Thyroid gland (tissue), 4 donors: ENCODE measurements around the gene HELZ. TPM values are rescaled to one million over a fixed set of nuclear protein-coding genes. Genes with fewer than 3 reads are reported as not detected.

Experiments
- DNase-seq, 2 donors: peaks; one replicate each; pipeline ENCODE4 v3.0.0-alpha.2; 2019
- H3K27ac ChIP-seq, 3 donors: fragments of 200-600 bp; sonication (generic); 1 replicate in 2 of 3; 2 replicates in 1 of 3; pipeline ENCODE4 v1.5.1; 2016 to 2019; ENCODE audit warnings: mild to moderate bottlenecking in 1 of 3, moderate library complexity in 1 of 3
- H3K27me3 ChIP-seq: fragments of 200-600 bp; sonication (generic); one replicate; pipeline ENCODE4 v1.5.1; 2019
- H3K36me3 ChIP-seq, 2 donors: fragments of 200-600 bp; sonication (generic); one replicate each; pipeline ENCODE4 v1.5.1; 2016 to 2019
- H3K4me1 ChIP-seq, 2 donors: fragments of 200-600 bp; sonication (generic); one replicate each; pipeline ENCODE4 v1.5.1; 2017 to 2019
- H3K4me3 ChIP-seq, 3 donors: fragments of 200-600 bp; sonication (generic); replicated peaks in 1 of 3; 1 replicate in 2 of 3; 2 replicates in 1 of 3; pipeline ENCODE4 v1.5.1; 2016; ENCODE audit warnings: mild to moderate bottlenecking in 1 of 3
- H3K9me3 ChIP-seq: fragments of 200-600 bp; sonication (generic); one replicate; pipeline ENCODE4 v1.5.1; 2017
- POLR2A ChIP-seq, 2 donors: fragments of 450-650 bp; IDR thresholded peaks; one replicate each; pipeline ENCODE4 v1.6.1; 2017; ENCODE audit warnings: antibody characterized with exemption in 2 of 2, mild to moderate bottlenecking in 2 of 2, moderate library complexity in 1 of 2
- WGBS, 2 donors: methylation state at CpG; one replicate each; pipeline ENCODE4 v1.1.5; 2017; 5-methylcytosine and 5-hydroxymethylcytosine counted together
- intact Hi-C: fragments of 100-400 bp; cut with DNase I; formaldehyde crosslinking; loops from one replicate; pipeline ENCODE4 v1.15.1; 2023
- total RNA-seq, 4 donors: library from RNA; depleted of rRNA; stranded (reverse); fragments of >200 nt; gene quantifications; one replicate each; pipeline ENCODE4 v1.2.3, GENCODE V29; 2016
- TF ChIP-seq, protein P1 (sequence below), 6 experiments: fragments of 200-600 bp in 3 of 6; fragments of 450-650 bp in 3 of 6; sonication (generic) in 3 of 6; IDR thresholded peaks; one replicate each; pipeline ENCODE4 v1.5.1; 2016 to 2019; ENCODE audit warnings: antibody characterized with exemption in 6 of 6, mild to moderate bottlenecking in 2 of 6, inconsistent platforms in 1 of 6, moderate library complexity in 1 of 6

Gene HELZ
- total RNA-seq, 4 donors from 2014 or later: 63.4 to 134 (median 88.2) TPM

DNA sequence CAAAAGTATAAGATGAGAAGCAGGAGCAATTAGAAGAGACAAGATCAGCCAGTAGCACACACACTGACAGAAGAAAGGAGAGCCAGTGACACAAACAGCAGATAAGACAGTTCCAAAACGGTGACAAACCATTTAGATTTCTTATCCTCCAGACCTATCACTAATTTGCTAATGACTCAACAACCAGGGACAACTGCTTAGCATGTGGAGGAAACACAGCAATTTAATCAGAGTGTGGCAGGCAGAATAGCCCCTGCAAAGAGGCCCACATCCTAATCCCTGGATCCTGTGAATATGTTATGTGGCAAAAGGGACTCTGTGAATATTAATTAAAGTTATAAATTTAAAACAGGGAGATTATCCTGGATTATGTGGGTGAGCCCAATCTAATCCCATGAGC, 119.6 kb downstream of the HELZ start:
- no peak overlapping the region for H3K4me3 ChIP-seq
- DNase-seq: no peak
- peaks cover 3 to 6% of the 10 kb centered on the region in 2 donors for H3K36me3 ChIP-seq
- H3K27ac ChIP-seq: no peak overlapping the region
- intact Hi-C loops: no loop called here
- H3K27me3 ChIP-seq: no peaks in the 10 kb centered on the region
- WGBS, 2 donors: 48 to 58% methylated on average over 1 of the region's 1 CpG
- no peaks in the 10 kb centered on the region for H3K4me1 ChIP-seq
- H3K9me3 ChIP-seq: no peaks in the 10 kb centered on the region
- TF ChIP-seq, protein P1, sequence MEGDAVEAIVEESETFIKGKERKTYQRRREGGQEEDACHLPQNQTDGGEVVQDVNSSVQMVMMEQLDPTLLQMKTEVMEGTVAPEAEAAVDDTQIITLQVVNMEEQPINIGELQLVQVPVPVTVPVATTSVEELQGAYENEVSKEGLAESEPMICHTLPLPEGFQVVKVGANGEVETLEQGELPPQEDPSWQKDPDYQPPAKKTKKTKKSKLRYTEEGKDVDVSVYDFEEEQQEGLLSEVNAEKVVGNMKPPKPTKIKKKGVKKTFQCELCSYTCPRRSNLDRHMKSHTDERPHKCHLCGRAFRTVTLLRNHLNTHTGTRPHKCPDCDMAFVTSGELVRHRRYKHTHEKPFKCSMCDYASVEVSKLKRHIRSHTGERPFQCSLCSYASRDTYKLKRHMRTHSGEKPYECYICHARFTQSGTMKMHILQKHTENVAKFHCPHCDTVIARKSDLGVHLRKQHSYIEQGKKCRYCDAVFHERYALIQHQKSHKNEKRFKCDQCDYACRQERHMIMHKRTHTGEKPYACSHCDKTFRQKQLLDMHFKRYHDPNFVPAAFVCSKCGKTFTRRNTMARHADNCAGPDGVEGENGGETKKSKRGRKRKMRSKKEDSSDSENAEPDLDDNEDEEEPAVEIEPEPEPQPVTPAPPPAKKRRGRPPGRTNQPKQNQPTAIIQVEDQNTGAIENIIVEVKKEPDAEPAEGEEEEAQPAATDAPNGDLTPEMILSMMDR (IDR thresholded peaks at IDR 0.05): no peak
- TF ChIP-seq POLR2A (IDR thresholded peaks at IDR 0.05): no peak

- peaks cover 8 to 11% of the 10 kb centered on the region in 2 donors for H3K36me3 ChIP-seq
- no peaks in the 10 kb centered on the region for H3K27me3 ChIP-seq
- H3K4me3 ChIP-seq: no peak overlapping the region
- H3K4me1 ChIP-seq: no peaks in the 10 kb centered on the region
- no peak overlapping the region for H3K27ac ChIP-seq
- 90 to 91% methylated on average over 4 of the region's 4 CpGs for WGBS, 2 donors
- no peak for TF ChIP-seq POLR2A (IDR thresholded peaks at IDR 0.05)
- TF ChIP-seq, protein P1 (IDR thresholded peaks at IDR 0.05): no peak
- DNase-seq: no peak
- intact Hi-C loops: no loop called here
- H3K9me3 ChIP-seq: no peaks in the 10 kb centered on the region
Measured at GRCh38 chr17:67124450-67125148, 120.4 kb downstream of the HELZ start.

DNA sequence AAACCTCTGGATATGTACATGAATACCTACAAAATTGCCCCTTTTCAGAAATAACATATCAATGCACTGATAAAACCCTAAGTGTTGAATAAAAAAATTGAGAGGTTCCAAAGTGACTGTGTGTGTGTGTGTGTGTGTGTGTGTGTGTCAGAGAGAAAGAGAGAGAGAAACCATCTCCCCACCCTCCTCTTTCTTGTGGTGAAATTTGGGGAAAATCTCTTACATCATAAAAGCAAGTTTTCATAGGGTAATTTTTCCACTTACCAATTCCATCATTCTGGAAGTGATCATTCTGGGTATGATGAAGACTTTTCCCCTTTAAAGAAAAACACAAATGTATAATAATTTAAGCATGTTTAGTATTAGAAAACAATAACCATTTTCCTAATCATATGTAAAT, 121.3 kb downstream of the HELZ start:
- TF ChIP-seq POLR2A (IDR thresholded peaks at IDR 0.05): no peak
- TF ChIP-seq, protein P1 (IDR thresholded peaks at IDR 0.05): no peak
- no peak overlapping the region for H3K27ac ChIP-seq
- H3K9me3 ChIP-seq: no peaks in the 10 kb centered on the region
- H3K27me3 ChIP-seq: no peaks in the 10 kb centered on the region
- intact Hi-C loops: no loop called here
- H3K4me3 ChIP-seq: no peak overlapping the region
- no peaks in the 10 kb centered on the region for H3K4me1 ChIP-seq
- H3K36me3 ChIP-seq: peaks cover 8 to 11% of the 10 kb centered on the region in 2 donors
- DNase-seq: no peak

- Histone ChIP-seq H3K4me3 (no peak overlapping the region), H3K36me3 (peaks cover 8 to 15% of the 10 kb centered on the region in 2 donors), H3K27ac (no peak overlapping the region), H3K27me3 (no peaks in the 10 kb centered on the region), H3K9me3 (no peaks in the 10 kb centered on the region), H3K4me1 (no peaks in the 10 kb centered on the region)
- TF ChIP-seq, protein P1 (IDR thresholded peaks at IDR 0.05): no peak
- TF ChIP-seq POLR2A (IDR thresholded peaks at IDR 0.05): no peak
- intact Hi-C loops: no loop called here
- 63 to 71% methylated on average over 5 of the region's 5 CpGs for WGBS, 2 donors
- DNase-seq: peak in 1 of 2 donors; percentile 10
Measured at GRCh38 chr17:67121316-67121891, 123.6 kb downstream of the HELZ start.

GRCh38 chr17:67119102-67119501, 125.9 kb downstream of the HELZ start:
- TF ChIP-seq, protein P1 (IDR thresholded peaks at IDR 0.05): no peak
- no peak for TF ChIP-seq POLR2A (IDR thresholded peaks at IDR 0.05)
- no peaks in the 10 kb centered on the region for H3K4me1 ChIP-seq
- intact Hi-C loops: no loop called here
- H3K9me3 ChIP-seq: no peaks in the 10 kb centered on the region
- no peak for DNase-seq
- no peak overlapping the region for H3K4me3 ChIP-seq
- 93 to 95% methylated on average over 2 of the region's 2 CpGs for WGBS, 2 donors
- H3K27me3 ChIP-seq: no peaks in the 10 kb centered on the region
- H3K36me3 ChIP-seq: peaks cover 8 to 15% of the 10 kb centered on the region in 2 donors
- H3K27ac ChIP-seq: no peak overlapping the region
